ENCODE data around the gene NDUFC1. TPM values are rescaled to one million over a fixed set of nuclear protein-coding genes. Genes with fewer than 3 reads are reported as not detected.

Gene NDUFC1
- total and polyA plus RNA-seq, 9 of the 15 experiments (the other 6 are each of a cell fraction or from before 2014, with no cell fraction given): 58.9 to 378 (median 120) TPM

DNA sequence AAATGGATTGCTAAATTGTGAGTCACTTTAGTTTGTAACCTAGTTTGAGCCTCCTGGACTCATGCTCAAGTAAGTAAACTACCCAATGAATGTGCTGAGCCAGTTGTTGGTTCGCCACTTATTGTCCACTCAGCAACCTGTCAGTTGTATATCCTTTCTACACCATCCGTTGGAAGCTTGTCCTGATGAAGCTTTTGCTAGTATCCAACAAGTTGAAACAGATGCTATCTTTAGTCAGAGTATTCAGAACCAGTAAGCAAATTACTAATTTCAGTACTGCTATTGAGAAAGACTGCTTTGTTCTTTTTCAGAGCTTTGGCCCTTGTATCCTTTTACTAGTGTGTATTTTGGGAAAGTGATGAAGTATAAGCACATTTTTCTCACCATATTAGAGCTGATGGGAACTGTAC, 5.3 kb downstream of the NDUFC1 start (continued):
- TF ChIP-seq, protein P1, sequence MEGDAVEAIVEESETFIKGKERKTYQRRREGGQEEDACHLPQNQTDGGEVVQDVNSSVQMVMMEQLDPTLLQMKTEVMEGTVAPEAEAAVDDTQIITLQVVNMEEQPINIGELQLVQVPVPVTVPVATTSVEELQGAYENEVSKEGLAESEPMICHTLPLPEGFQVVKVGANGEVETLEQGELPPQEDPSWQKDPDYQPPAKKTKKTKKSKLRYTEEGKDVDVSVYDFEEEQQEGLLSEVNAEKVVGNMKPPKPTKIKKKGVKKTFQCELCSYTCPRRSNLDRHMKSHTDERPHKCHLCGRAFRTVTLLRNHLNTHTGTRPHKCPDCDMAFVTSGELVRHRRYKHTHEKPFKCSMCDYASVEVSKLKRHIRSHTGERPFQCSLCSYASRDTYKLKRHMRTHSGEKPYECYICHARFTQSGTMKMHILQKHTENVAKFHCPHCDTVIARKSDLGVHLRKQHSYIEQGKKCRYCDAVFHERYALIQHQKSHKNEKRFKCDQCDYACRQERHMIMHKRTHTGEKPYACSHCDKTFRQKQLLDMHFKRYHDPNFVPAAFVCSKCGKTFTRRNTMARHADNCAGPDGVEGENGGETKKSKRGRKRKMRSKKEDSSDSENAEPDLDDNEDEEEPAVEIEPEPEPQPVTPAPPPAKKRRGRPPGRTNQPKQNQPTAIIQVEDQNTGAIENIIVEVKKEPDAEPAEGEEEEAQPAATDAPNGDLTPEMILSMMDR (IDR thresholded peaks at IDR 0.05 in 2 of 3, conservative IDR thresholded peaks at IDR 0.05 in 1 of 3; ENCODE audit: insufficient read depth in 2 of 3, low read depth in 1 of 3, low read length in 3 of 3): no peak
- TF ChIP-seq ZNF707 (CRISPR knock-in tag; conservative IDR thresholded peaks at IDR 0.05) (no peak), ZKSCAN8 (CRISPR knock-in tag; IDR thresholded peaks at IDR 0.05) (no peak), NFE2 (IDR thresholded peaks at IDR 0.05; ENCODE audit: low read depth) (0 out of 2 replicates have a peak, but pooled peaks have one; percentile 3), ZNF583 (CRISPR knock-in tag; IDR thresholded peaks at IDR 0.05) (no peak), SIN3B (IDR thresholded peaks at IDR 0.05; ENCODE audit: low read depth) (no peak), HDAC6 (IDR thresholded peaks at IDR 0.05; ENCODE audit: low read depth, low read length) (no peak), C11orf30 (IDR thresholded peaks at IDR 0.05; ENCODE audit: low read depth) (peak; percentile 97), CBX8 (IDR thresholded peaks at IDR 0.05; ENCODE audit: borderline replicate concordance, extremely low read depth, low read depth, low read length, poor library complexity, severe bottlenecking) (no peak), ZNF274 (IDR thresholded peaks at IDR 0.05; ENCODE audit: borderline replicate concordance, low read depth, low read length) (no peak), HDGF (IDR thresholded peaks at IDR 0.05) (no peak), BRD9 (IDR thresholded peaks at IDR 0.05; ENCODE audit: low read depth, partially characterized antibody) (no peak), SNRNP70 (optimal IDR thresholded peaks at IDR 0.05; ENCODE audit: low read depth, low read length) (no peak), TEAD2 (tag; IDR thresholded peaks at IDR 0.05) (no peak), MECOM (CRISPR knock-in tag; IDR thresholded peaks at IDR 0.05) (no peak), ZNF316 (IDR thresholded peaks at IDR 0.05) (peak; percentile 98), JUND (IDR thresholded peaks at IDR 0.05; ENCODE audit: borderline replicate concordance, low read depth, low read length) (peak; percentile 41; the same call in 1 of the 2 replicates), JUND (tag; IDR thresholded peaks at IDR 0.05; ENCODE audit: borderline replicate concordance, low read depth, low read length) (no peak), BACH1 (tag; IDR thresholded peaks at IDR 0.05) (no peak), DPF2 (IDR thresholded peaks at IDR 0.05) (0 out of 2 replicates have a peak, but pooled peaks have one; percentile 27)
- TF ChIP-seq, protein P2, sequence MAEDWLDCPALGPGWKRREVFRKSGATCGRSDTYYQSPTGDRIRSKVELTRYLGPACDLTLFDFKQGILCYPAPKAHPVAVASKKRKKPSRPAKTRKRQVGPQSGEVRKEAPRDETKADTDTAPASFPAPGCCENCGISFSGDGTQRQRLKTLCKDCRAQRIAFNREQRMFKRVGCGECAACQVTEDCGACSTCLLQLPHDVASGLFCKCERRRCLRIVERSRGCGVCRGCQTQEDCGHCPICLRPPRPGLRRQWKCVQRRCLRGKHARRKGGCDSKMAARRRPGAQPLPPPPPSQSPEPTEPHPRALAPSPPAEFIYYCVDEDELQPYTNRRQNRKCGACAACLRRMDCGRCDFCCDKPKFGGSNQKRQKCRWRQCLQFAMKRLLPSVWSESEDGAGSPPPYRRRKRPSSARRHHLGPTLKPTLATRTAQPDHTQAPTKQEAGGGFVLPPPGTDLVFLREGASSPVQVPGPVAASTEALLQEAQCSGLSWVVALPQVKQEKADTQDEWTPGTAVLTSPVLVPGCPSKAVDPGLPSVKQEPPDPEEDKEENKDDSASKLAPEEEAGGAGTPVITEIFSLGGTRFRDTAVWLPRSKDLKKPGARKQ (CRISPR knock-in tag; IDR thresholded peaks at IDR 0.05): no peak
- TF ChIP-seq, protein P3, sequence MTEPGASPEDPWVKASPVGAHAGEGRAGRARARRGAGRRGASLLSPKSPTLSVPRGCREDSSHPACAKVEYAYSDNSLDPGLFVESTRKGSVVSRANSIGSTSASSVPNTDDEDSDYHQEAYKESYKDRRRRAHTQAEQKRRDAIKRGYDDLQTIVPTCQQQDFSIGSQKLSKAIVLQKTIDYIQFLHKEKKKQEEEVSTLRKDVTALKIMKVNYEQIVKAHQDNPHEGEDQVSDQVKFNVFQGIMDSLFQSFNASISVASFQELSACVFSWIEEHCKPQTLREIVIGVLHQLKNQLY (CRISPR knock-in tag; conservative IDR thresholded peaks at IDR 0.05): no peak
- TF ChIP-seq, protein P4, sequence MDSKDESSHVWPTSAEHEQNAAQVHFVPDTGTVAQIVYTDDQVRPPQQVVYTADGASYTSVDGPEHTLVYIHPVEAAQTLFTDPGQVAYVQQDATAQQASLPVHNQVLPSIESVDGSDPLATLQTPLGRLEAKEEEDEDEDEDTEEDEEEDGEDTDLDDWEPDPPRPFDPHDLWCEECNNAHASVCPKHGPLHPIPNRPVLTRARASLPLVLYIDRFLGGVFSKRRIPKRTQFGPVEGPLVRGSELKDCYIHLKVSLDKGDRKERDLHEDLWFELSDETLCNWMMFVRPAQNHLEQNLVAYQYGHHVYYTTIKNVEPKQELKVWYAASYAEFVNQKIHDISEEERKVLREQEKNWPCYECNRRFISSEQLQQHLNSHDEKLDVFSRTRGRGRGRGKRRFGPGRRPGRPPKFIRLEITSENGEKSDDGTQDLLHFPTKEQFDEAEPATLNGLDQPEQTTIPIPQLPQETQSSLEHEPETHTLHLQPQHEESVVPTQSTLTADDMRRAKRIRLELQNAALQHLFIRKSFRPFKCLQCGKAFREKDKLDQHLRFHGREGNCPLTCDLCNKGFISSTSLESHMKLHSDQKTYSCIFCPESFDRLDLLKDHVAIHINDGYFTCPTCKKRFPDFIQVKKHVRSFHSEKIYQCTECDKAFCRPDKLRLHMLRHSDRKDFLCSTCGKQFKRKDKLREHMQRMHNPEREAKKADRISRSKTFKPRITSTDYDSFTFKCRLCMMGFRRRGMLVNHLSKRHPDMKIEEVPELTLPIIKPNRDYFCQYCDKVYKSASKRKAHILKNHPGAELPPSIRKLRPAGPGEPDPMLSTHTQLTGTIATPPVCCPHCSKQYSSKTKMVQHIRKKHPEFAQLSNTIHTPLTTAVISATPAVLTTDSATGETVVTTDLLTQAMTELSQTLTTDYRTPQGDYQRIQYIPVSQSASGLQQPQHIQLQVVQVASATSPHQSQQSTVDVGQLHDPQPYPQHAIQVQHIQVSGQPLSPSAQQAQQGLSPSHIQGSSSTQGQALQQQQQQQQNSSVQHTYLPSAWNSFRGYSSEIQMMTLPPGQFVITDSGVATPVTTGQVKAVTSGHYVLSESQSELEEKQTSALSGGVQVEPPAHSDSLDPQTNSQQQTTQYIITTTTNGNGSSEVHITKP (IDR thresholded peaks at IDR 0.05; ENCODE audit: partially characterized antibody): no peak

All from K562 (cell line).